Activated naive CD4-positive, alpha-beta T cell treated with anti-CD3 and anti-CD28 coated beads for 36 hours (primary cell): Measurements from ENCODE around the gene STIP1. TPM values are rescaled to one million over a fixed set of nuclear protein-coding genes. Genes with fewer than 3 reads are reported as not detected.
A peak's percentile ranks its signal among the peaks of the same experiment; 100 is the strongest.

Experiments
- CTCF ChIA-PET: fragments of 350-600 bp; sonication (Branson Sonifier 250); formaldehyde crosslinking; loops from one replicate; lab custom pipeline; 2021; ENCODE audit warnings: antibody characterized with exemption; lab: Charles Lee
- DNase-seq: peaks from one replicate; pipeline ENCODE4 v3.0.0-alpha.2; 2020
- H3K27ac Mint-ChIP-seq: one replicate; pipeline ENCODE4 v1.8.0; 2021; ENCODE audit warnings: mild to moderate bottlenecking, mixed read lengths
- H3K27me3 Mint-ChIP-seq: one replicate; pipeline ENCODE4 v1.8.0; 2021; ENCODE audit warnings: low read depth, mixed read lengths
- H3K36me3 Mint-ChIP-seq: one replicate; pipeline ENCODE4 v1.8.0; 2021; ENCODE audit warnings: low read depth, mixed read lengths
- H3K4me1 Mint-ChIP-seq: one replicate; pipeline ENCODE4 v1.8.0; 2021; ENCODE audit warnings: low read depth, mixed read lengths
- H3K4me3 Mint-ChIP-seq: one replicate; pipeline ENCODE4 v1.8.0; 2021; ENCODE audit warnings: mild to moderate bottlenecking, moderate library complexity, mixed read lengths
- H3K9me3 Mint-ChIP-seq: one replicate; pipeline ENCODE4 v1.8.0; 2021; ENCODE audit warnings: mixed read lengths
- intact Hi-C: fragments of 100-400 bp; cut with micrococcal nuclease; formaldehyde crosslinking; loops from one replicate; pipeline ENCODE4 v1.15.1; 2023
- total RNA-seq, 2 experiments: library from RNA; stranded (reverse); gene quantifications; one replicate each; pipeline ENCODE4 v1.2.3, GENCODE V29; 2021

Gene STIP1
- total RNA-seq, 2 experiments from 2014 or later: 264 to 272 TPM

GRCh38 chr11:64163951-64164350 lies 22.0 kb upstream of the STIP1 start:
- Mint-ChIP-seq H3K27me3 (no peaks in the 10 kb centered on the region), H3K36me3 (peaks cover 1% of the 10 kb centered on the region), H3K9me3 (no peaks in the 10 kb centered on the region), H3K4me3 (no peak overlapping the region), H3K27ac (no peak overlapping the region), H3K4me1 (peaks cover 10% of the 10 kb centered on the region)
- DNase-seq: no peak
- CTCF ChIA-PET: no interaction called here
- intact Hi-C loops: no loop called here

- CTCF ChIA-PET: no interaction called here
- DNase-seq: no peak
- H3K27ac Mint-ChIP-seq: no peak overlapping the region
- no peaks in the 10 kb centered on the region for H3K9me3 Mint-ChIP-seq
- H3K4me3 Mint-ChIP-seq: peak overlapping the region; percentile 84
- peaks cover 1% of the 10 kb centered on the region for H3K36me3 Mint-ChIP-seq
- H3K27me3 Mint-ChIP-seq: no peaks in the 10 kb centered on the region
- peaks cover 10% of the 10 kb centered on the region for H3K4me1 Mint-ChIP-seq
- intact Hi-C loops: no loop called here
Measured at GRCh38 chr11:64164392-64165312, 21.3 kb upstream of the STIP1 start.

- peak; percentile 23 for DNase-seq
- intact Hi-C loops: no loop called here
- no peak overlapping the region for H3K27ac Mint-ChIP-seq
Measured at GRCh38 chr11:64165481-64165841, 20.5 kb upstream of the STIP1 start.

GRCh38 chr11:64165842-64166635 lies 19.9 kb upstream of the STIP1 start, which contains the start of gene MACROD1:
MACROD1 (minus strand) TSS chr11:64166113; CDS start chr11:64165994, 119 bp downstream.
- peak; percentile 85 for DNase-seq
- CTCF ChIA-PET: interaction anchor here (1.3 kb wide), 1 partner anchor 135 kb away, joined by 3 read pairs; no protein-coding TSS in a partner anchor

More at GRCh38 chr11:64165481-64165841, 20.5 kb upstream of the STIP1 start:
- Mint-ChIP-seq H3K36me3 (peaks cover 1% of the 10 kb centered on the region), H3K4me1 (peaks cover 10% of the 10 kb centered on the region), H3K4me3 (peak overlapping the region; percentile 84), H3K9me3 (no peaks in the 10 kb centered on the region), H3K27me3 (no peaks in the 10 kb centered on the region)
- CTCF ChIA-PET: no interaction called here

GRCh38 chr11:64170419-64170818 lies 15.6 kb upstream of the STIP1 start:
- DNase-seq: no peak
- no peak overlapping the region for H3K4me3 Mint-ChIP-seq
- no peak overlapping the region for H3K27ac Mint-ChIP-seq
- intact Hi-C loops: no loop called here
- CTCF ChIA-PET: interaction anchor here (0.6 to 1.2 kb wide), 3 partner anchors 11 to 218 kb away, joined by 3 to 6 read pairs (median 3); no protein-coding TSS in a partner anchor
- peaks cover 8% of the 10 kb centered on the region for H3K9me3 Mint-ChIP-seq
- peaks cover 7% of the 10 kb centered on the region for H3K36me3 Mint-ChIP-seq
- peaks cover 4% of the 10 kb centered on the region for H3K4me1 Mint-ChIP-seq
- H3K27me3 Mint-ChIP-seq: no peaks in the 10 kb centered on the region

More at GRCh38 chr11:64165842-64166635, 19.9 kb upstream of the STIP1 start, which contains the start of gene MACROD1:
- intact Hi-C loops: loop anchor here (2.0 kb wide), 1 partner anchor 21 kb away; the partner anchor contains the start of gene STIP1
- H3K9me3 Mint-ChIP-seq: no peaks in the 10 kb centered on the region
- H3K4me3 Mint-ChIP-seq: peak within 1 kb of the TSS; percentile 84
- no peaks in the 10 kb centered on the region for H3K27me3 Mint-ChIP-seq
- peak within 1 kb of the TSS; percentile 69 for H3K27ac Mint-ChIP-seq
- H3K4me1 Mint-ChIP-seq: peaks cover 10% of the 10 kb centered on the region
- H3K36me3 Mint-ChIP-seq: peaks cover 1% of the 10 kb centered on the region

- intact Hi-C loops: no loop called here
- peaks cover 8% of the 10 kb centered on the region for H3K9me3 Mint-ChIP-seq
- H3K27me3 Mint-ChIP-seq: no peaks in the 10 kb centered on the region
- H3K4me1 Mint-ChIP-seq: peaks cover 19% of the 10 kb centered on the region
- CTCF ChIA-PET: no interaction called here
- H3K4me3 Mint-ChIP-seq: no peak overlapping the region
- peaks cover 7% of the 10 kb centered on the region for H3K36me3 Mint-ChIP-seq
- no peak overlapping the region for H3K27ac Mint-ChIP-seq
- DNase-seq: no peak
Measured at GRCh38 chr11:64173616-64174355, 12.2 kb upstream of the STIP1 start.

GRCh38 chr11:64176751-64177150 lies 9.2 kb upstream of the STIP1 start:
- Mint-ChIP-seq H3K27ac (no peak overlapping the region), H3K4me3 (no peak overlapping the region), H3K4me1 (peaks cover 29% of the 10 kb centered on the region), H3K27me3 (no peaks in the 10 kb centered on the region), H3K36me3 (peaks cover 7% of the 10 kb centered on the region), H3K9me3 (peaks cover 8% of the 10 kb centered on the region)
- intact Hi-C loops: no loop called here
- CTCF ChIA-PET: no interaction called here
- no peak for DNase-seq

GRCh38 chr11:64178203-64178602 lies 7.8 kb upstream of the STIP1 start:
- H3K27ac Mint-ChIP-seq: no peak overlapping the region
- CTCF ChIA-PET: no interaction called here

GRCh38 chr11:64178951-64179639 lies 6.9 kb upstream of the STIP1 start:
- CTCF ChIA-PET: no interaction called here
- Mint-ChIP-seq H3K36me3 (peaks cover 1% of the 10 kb centered on the region), H3K4me3 (no peak overlapping the region), H3K27ac (no peak overlapping the region), H3K4me1 (peaks cover 47% of the 10 kb centered on the region), H3K27me3 (no peaks in the 10 kb centered on the region), H3K9me3 (peaks cover 2% of the 10 kb centered on the region)
- intact Hi-C loops: no loop called here
- DNase-seq: no peak

More at GRCh38 chr11:64178203-64178602, 7.8 kb upstream of the STIP1 start:
- DNase-seq: no peak
- Mint-ChIP-seq H3K9me3 (peaks cover 8% of the 10 kb centered on the region), H3K4me3 (no peak overlapping the region), H3K4me1 (peaks cover 38% of the 10 kb centered on the region), H3K27me3 (no peaks in the 10 kb centered on the region), H3K36me3 (peaks cover 7% of the 10 kb centered on the region)
- intact Hi-C loops: no loop called here

GRCh38 chr11:64180891-64181290 lies 5.1 kb upstream of the STIP1 start:
- Mint-ChIP-seq H3K4me3 (no peak overlapping the region), H3K27ac (no peak overlapping the region), H3K4me1 (peaks cover 54% of the 10 kb centered on the region), H3K9me3 (no peaks in the 10 kb centered on the region), H3K36me3 (peaks cover 2% of the 10 kb centered on the region), H3K27me3 (no peaks in the 10 kb centered on the region)
- CTCF ChIA-PET: interaction anchor here (0.6 to 2.2 kb wide), 5 partner anchors 15 to 120 kb away, joined by 3 to 8 read pairs (median 4); partner anchors contain the start of gene FERMT3
- intact Hi-C loops: no loop called here
- no peak for DNase-seq
